Osteocyte (in vitro differentiated cells): ENCODE data around the gene CDK5RAP2. TPM values are rescaled to one million over a fixed set of nuclear protein-coding genes. Genes with fewer than 3 reads are reported as not detected.

Source experiments
- DNase-seq: peaks from one replicate; pipeline ENCODE4 v3.0.0; 2021; ENCODE audit warnings: mixed read lengths; ENCODE audit not compliant: unreplicated experiment; ENCODE audit errors: extremely low spot score
- H3K27ac Mint-ChIP-seq: one replicate; pipeline ENCODE4 v1.8.0; 2021; ENCODE audit warnings: mild to moderate bottlenecking, mixed read lengths; ENCODE audit not compliant: unreplicated experiment
- H3K27me3 Mint-ChIP-seq: one replicate; pipeline ENCODE4 v1.8.0; 2021; ENCODE audit warnings: mixed read lengths; ENCODE audit not compliant: unreplicated experiment
- H3K36me3 Mint-ChIP-seq: one replicate; pipeline ENCODE4 v1.8.0; 2021; ENCODE audit warnings: mixed read lengths; ENCODE audit not compliant: unreplicated experiment
- H3K4me1 Mint-ChIP-seq: one replicate; pipeline ENCODE4 v1.8.0; 2021; ENCODE audit warnings: mixed read lengths; ENCODE audit not compliant: unreplicated experiment
- H3K4me3 Mint-ChIP-seq: one replicate; pipeline ENCODE4 v1.8.0; 2021; ENCODE audit warnings: mild to moderate bottlenecking, moderate library complexity, mixed read lengths; ENCODE audit not compliant: unreplicated experiment
- H3K9me3 Mint-ChIP-seq: one replicate; pipeline ENCODE4 v1.8.0; 2021; ENCODE audit warnings: mixed read lengths; ENCODE audit not compliant: unreplicated experiment
- CTCF ChIP-seq: fragments of 200-600 bp; sonication (generic); IDR thresholded peaks from 2 replicates; pipeline ENCODE4 v1.5.0; 2021; ENCODE audit warnings: antibody characterized with exemption, mild to moderate bottlenecking, moderate library complexity
- total RNA-seq: library from RNA; stranded (reverse); gene quantifications from 2 replicates; pipeline ENCODE4 v1.2.1, GENCODE V29; 2021

Gene CDK5RAP2
- total RNA-seq, 1 donor from 2014 or later, result 48.7 TPM

- DNase-seq, result no peak
- Mint-ChIP-seq H3K27ac (no peak overlapping the region), H3K4me3 (no peak overlapping the region), H3K4me1 (peaks cover 3% of the 10 kb centered on the region), H3K9me3 (peaks cover 7% of the 10 kb centered on the region), H3K36me3 (no peaks in the 10 kb centered on the region), H3K27me3 (no peaks in the 10 kb centered on the region)
- TF ChIP-seq CTCF, result no peak
Observed at GRCh38 chr9:120360510-120360909, 219.5 kb downstream of the CDK5RAP2 start.

GRCh38 chr9:120360046-120360445, 219.9 kb downstream of the CDK5RAP2 start:
- Mint-ChIP-seq H3K36me3 (no peaks in the 10 kb centered on the region), H3K4me1 (peaks cover 3% of the 10 kb centered on the region), H3K27ac (no peak overlapping the region), H3K9me3 (peaks cover 7% of the 10 kb centered on the region), H3K4me3 (no peak overlapping the region), H3K27me3 (no peaks in the 10 kb centered on the region)
- no peak for DNase-seq
- TF ChIP-seq CTCF, result no peak

GRCh38 chr9:120358877-120359276, 221.1 kb downstream of the CDK5RAP2 start:
- DNase-seq, result no peak
- Mint-ChIP-seq H3K4me3 (no peak overlapping the region), H3K4me1 (peaks cover 3% of the 10 kb centered on the region), H3K27me3 (no peaks in the 10 kb centered on the region), H3K9me3 (peaks cover 7% of the 10 kb centered on the region), H3K27ac (no peak overlapping the region), H3K36me3 (no peaks in the 10 kb centered on the region)
- TF ChIP-seq CTCF, result no peak

GRCh38 chr9:120353506-120353905, 226.5 kb downstream of the CDK5RAP2 start:
- no peak overlapping the region for H3K4me3 Mint-ChIP-seq
- H3K27me3 Mint-ChIP-seq, result peaks cover 2% of the 10 kb centered on the region
- no peak overlapping the region for H3K27ac Mint-ChIP-seq
- peaks cover 7% of the 10 kb centered on the region for H3K4me1 Mint-ChIP-seq
- no peaks in the 10 kb centered on the region for H3K36me3 Mint-ChIP-seq
- DNase-seq, result no peak
- TF ChIP-seq CTCF, result no peak
- peaks cover 7% of the 10 kb centered on the region for H3K9me3 Mint-ChIP-seq

GRCh38 chr9:120351106-120351505, 228.9 kb downstream of the CDK5RAP2 start:
- no peaks in the 10 kb centered on the region for H3K36me3 Mint-ChIP-seq
- no peak for TF ChIP-seq CTCF
- no peak overlapping the region for H3K4me3 Mint-ChIP-seq
- H3K4me1 Mint-ChIP-seq, result peaks cover 7% of the 10 kb centered on the region
- DNase-seq, result no peak
- peaks cover 8% of the 10 kb centered on the region for H3K27me3 Mint-ChIP-seq
- peaks cover 3% of the 10 kb centered on the region for H3K9me3 Mint-ChIP-seq
- no peak overlapping the region for H3K27ac Mint-ChIP-seq
